ENCODE measurements around the gene MT3. TPM values are rescaled to one million over a fixed set of nuclear protein-coding genes. Genes with fewer than 3 reads are reported as not detected.

Gene MT3
- total RNA-seq, 2 donors from 2014 or later: 1.6 to 50.8 TPM

DNA sequence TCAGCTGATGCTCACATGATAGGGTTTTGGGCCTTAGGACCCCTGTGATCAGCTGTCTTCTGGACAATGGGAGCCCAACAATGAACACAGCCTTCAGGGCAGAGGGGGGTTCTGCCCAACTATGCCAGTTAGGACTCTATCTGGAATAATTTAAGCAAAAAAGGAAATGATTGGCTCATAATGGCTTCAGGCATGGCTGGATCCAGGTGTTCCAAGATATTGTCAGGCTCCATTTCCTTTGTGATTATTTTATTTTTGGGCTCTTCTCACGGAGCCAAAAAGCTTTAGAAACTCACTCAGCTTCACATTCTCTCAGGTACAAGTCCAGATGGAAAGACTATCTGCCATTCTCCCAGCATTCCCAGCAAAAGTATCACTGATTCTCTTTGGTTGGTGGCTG is 16.1 kb downstream of the MT3 start:
- peak overlapping the region in 1 of 2 donors; percentile 94 for H3K27ac Mint-ChIP-seq
- peaks cover 6 to 10% of the 10 kb centered on the region in 2 donors for H3K36me3 Mint-ChIP-seq
- DNase-seq (ENCODE audit: low spot score in 2 of 2): no peak
- H3K9me3 Mint-ChIP-seq: no peaks in the 10 kb centered on the region
- no peak for ATAC-seq

DNA sequence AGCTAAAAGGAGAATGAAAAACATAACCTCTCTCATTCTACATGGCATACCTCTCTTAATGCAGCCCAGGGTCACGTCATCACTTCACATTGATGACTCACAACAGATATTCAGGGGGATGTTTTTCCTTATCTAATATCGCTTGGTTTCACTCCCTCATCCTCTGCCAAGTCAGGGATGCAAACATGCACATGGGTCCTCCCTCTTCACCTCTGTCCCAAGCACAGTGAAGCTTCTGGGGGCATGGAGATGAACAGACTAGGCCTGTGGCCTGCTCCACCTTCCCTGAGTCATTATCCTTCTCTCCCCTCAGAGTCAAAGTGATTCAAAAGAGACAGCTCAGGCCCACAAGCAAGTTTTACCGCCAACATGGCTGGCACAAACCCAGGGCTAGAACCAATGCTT is 16.7 kb downstream of the MT3 start:
- peak overlapping the region in 1 of 2 donors; percentile 94 for H3K27ac Mint-ChIP-seq
- peaks cover 6 to 10% of the 10 kb centered on the region in 2 donors for H3K36me3 Mint-ChIP-seq
- DNase-seq (ENCODE audit: low spot score in 2 of 2) (no peak), ATAC-seq (no peak)
- no peaks in the 10 kb centered on the region for H3K9me3 Mint-ChIP-seq

DNA sequence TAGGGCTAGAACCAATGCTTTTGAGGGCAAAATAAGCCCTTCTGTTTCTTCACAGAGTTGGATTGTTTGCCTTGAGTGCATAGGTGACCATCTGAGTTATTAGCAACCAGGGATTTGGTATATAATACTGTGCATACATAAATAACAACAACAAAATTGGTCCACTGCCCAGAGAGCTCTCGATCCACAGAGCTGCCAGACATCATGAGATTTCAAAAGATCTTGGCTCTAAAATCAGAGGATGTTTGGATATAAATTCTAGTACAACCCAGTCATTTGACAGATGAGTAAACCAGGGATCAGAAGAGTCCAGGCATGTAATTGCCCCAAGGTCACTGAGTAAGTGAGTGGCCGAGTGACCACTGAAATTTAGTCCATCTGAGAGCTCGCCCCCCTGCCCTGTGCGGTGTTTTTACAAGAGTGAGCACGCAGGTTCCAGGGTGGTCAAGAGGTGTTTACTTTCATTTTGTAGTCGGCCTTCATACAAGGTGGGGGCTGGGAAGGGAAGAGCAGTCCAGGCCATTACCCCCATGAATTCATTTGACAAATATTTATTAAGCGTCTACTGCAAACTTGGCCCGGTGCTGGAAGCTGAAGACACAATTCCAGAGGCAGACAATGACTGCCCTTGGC is 17.3 kb downstream of the MT3 start:
- no peak for ATAC-seq
- H3K36me3 Mint-ChIP-seq: peaks cover 6 to 10% of the 10 kb centered on the region in 2 donors
- peak overlapping the region; percentile 89 to 94 for H3K27ac Mint-ChIP-seq
- no peak for DNase-seq (ENCODE audit: low spot score in 2 of 2)
- H3K9me3 Mint-ChIP-seq: no peaks in the 10 kb centered on the region

DNA sequence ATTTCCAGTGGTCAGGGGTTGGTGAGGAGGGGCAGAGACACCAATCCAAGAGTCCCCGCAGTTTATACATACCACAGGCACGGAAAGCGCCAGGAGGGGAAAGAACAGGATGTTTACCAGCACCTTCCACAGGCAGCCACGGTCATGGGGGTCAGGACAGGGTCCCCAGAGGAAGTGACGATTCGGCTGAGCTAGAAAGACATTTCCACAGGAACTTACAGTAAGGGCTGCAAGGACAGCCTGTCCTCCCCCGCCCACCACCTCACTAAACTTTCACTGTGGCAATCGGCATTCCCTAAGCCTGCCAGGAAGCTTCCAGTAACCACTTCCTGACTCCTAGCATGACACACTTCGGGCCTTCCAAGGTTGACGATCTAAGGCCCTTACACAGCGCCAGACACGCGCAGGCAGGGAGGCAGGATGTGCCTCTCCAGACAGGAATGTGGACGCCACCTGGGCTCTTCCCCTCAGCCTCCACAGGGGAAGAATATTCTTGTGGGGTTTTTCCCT is 17.8 kb downstream of the MT3 start:
- DNase-seq (ENCODE audit: low spot score in 2 of 2) (no peak), ATAC-seq (no peak)

DNA sequence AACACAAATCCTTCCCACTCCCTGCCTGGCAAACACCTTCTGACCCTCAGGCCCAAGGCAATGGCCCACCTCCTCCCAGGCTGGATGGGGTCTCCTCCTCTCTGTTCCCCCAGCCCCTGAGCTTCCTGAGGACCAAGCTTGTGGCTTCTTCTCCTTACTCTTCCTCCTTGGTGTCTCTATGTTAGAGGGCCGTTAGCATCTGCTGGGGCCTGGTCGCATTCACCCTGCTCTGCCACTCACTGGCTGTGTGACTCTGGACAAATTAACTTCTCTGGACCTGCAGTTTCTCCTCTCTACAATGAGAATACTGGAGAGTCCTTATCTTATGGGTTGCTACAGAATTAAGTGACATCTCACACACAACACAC is 18.3 kb downstream of the MT3 start:
- Mint-ChIP-seq H3K27ac (peak overlapping the region; percentile 90 to 94), H3K36me3 (peaks cover 6 to 10% of the 10 kb centered on the region in 2 donors), H3K9me3 (no peaks in the 10 kb centered on the region)
- ATAC-seq (no peak), DNase-seq (ENCODE audit: low spot score in 2 of 2) (no peak)

More for the DNA sequence above, 17.8 kb downstream of the MT3 start:
- no peaks in the 10 kb centered on the region for H3K9me3 Mint-ChIP-seq
- peak overlapping the region; percentile 89 to 94 for H3K27ac Mint-ChIP-seq
- peaks cover 6 to 10% of the 10 kb centered on the region in 2 donors for H3K36me3 Mint-ChIP-seq

DNA sequence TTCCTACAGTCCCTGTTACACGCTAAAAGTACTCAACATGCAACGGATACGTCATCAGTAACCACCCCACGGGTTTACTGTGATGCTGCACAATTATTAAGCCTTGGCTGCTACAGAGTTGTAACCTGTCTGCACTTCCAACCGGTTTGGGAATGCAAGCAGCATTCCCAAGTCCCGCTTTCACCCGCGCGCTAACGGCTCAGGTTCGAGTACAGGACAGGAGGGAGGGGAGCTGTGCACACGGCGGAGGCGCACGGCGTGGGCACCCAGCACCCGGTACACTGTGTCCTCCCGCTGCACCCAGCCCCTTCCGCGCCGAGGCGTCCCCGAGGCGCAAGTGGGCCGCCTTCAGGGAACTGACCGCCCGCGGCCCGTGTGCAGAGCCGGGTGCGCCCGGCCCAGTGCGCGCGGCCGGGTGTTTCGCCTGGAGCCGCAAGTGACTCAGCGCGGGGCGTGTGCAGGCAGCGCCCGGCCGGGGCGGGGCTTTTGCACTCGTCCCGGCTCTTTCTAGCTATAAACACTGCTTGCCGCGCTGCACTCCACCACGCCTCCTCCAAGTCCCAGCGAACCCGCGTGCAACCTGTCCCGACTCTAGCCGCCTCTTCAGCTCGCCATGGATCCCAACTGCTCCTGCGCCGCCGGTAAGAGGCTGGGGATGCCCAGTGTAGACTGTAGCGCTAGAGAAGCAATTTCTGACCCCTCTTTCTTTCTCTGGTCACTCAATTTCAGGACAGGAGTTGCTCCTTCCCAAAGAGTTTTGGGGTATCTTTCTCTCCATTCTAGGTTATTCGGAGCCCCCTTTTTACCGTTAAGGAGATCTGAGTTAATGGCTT is 18.9 kb downstream of the MT3 start, which contains the start of gene MT2A:
Gene MT2A, plus strand, starts transcription at position 542 of the 833 bp plus-strand sequence. Its CDS starts 72 bp downstream, at position 614.
- H3K36me3 Mint-ChIP-seq: peaks cover 6 to 10% of the 10 kb centered on the region in 2 donors
- DNase-seq (ENCODE audit: low spot score in 2 of 2) (peak; percentile 86 to 91), ATAC-seq (peak; percentile 74 to 86)
- peak within 1 kb of the TSS; percentile 90 to 94 for H3K27ac Mint-ChIP-seq
- H3K9me3 Mint-ChIP-seq: no peaks in the 10 kb centered on the region

DNA sequence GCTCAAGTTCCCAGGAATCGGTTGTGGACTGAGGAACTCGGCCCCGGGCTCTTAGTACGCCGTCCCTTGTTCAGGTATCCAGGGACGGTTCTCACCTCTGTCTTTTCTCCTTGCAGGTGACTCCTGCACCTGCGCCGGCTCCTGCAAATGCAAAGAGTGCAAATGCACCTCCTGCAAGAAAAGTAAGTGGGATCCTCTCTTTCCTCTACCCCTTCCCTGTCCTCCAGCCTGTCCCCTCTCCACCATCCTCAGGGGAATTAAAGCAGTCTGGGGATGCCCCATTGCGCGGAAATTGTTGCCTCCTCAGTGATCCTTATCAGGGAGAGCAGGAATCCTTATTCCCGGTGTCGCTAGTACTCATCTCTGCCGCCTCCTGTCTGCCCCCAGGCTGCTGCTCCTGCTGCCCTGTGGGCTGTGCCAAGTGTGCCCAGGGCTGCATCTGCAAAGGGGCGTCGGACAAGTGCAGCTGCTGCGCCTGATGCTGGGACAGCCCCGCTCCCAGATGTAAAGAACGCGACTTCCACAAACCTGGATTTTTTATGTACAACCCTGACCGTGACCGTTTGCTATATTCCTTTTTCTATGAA is 19.6 kb downstream of the MT3 start:
- no peak for DNase-seq (ENCODE audit: low spot score in 2 of 2)
- Mint-ChIP-seq H3K36me3 (peaks cover 6 to 10% of the 10 kb centered on the region in 2 donors), H3K27ac (peak overlapping the region; percentile 47 to 94), H3K9me3 (peaks cover 0 to 3% of the 10 kb centered on the region in 2 donors)
- ATAC-seq: peak in 1 of 2 donors; percentile 7

DNA sequence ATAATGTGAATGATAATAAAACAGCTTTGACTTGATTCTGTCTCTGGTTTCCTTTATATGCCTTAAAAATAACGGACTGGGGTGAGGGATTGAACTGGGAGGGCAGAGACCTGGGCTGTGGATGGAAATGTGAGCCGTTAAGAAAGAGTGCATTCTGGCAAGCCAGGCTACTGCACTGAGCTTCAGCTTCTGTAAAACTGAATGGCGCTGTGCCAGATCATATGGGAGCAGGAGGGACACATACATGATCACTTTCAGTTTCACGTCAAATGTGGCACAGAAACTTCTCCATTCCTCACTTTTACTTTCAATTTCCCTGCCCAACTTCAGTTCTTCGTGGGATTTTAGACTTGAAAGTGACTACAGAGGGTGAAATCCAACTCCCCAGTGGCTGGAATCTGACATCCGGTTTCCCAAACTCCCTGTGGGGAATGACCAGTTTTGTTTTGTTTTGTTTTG is 20.2 kb downstream of the MT3 start:
- H3K36me3 Mint-ChIP-seq: peaks cover 6 to 14% of the 10 kb centered on the region in 2 donors
- peak overlapping the region; percentile 47 to 94 for H3K27ac Mint-ChIP-seq
- peak in 1 of 2 donors; percentile 78 for DNase-seq (ENCODE audit: low spot score in 2 of 2)
- H3K9me3 Mint-ChIP-seq: peaks cover 0 to 7% of the 10 kb centered on the region in 2 donors
- peak; percentile 36 to 60 for ATAC-seq

DNA sequence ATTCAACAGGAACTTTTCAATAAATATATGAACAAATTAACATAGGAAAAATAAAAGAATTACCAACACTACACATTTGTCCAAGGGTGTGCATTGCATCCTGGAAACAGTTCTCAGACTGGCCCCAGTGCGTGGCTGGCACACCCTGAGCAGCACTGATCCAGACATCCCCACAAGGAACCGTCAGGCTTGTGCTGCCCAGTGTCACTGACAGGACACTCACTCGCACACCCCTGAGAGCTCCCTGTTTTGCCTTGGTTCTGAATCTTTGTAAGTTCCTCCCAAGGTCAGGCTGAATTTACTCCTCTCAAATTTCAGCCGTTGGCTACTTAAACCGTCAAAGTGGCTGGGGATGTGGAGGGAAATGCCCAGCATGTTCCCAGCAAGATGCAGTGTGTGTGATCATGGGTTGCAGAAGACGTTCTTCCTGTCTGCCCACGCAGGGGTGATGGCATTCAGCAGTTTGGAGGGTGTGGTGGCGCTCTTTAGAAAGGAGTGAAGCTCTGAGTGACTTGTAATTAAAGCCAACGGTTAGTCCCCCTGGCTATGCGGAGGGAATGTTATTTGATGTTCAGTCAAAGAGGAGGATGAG is 20.8 kb downstream of the MT3 start:
- peak overlapping the region; percentile 47 to 94 for H3K27ac Mint-ChIP-seq
- H3K36me3 Mint-ChIP-seq: peaks cover 6 to 15% of the 10 kb centered on the region in 2 donors
- DNase-seq (ENCODE audit: low spot score in 2 of 2) (peak; percentile 61 to 86), ATAC-seq (peak; percentile 34 to 58)
- H3K9me3 Mint-ChIP-seq: peaks cover 0 to 7% of the 10 kb centered on the region in 2 donors

DNA sequence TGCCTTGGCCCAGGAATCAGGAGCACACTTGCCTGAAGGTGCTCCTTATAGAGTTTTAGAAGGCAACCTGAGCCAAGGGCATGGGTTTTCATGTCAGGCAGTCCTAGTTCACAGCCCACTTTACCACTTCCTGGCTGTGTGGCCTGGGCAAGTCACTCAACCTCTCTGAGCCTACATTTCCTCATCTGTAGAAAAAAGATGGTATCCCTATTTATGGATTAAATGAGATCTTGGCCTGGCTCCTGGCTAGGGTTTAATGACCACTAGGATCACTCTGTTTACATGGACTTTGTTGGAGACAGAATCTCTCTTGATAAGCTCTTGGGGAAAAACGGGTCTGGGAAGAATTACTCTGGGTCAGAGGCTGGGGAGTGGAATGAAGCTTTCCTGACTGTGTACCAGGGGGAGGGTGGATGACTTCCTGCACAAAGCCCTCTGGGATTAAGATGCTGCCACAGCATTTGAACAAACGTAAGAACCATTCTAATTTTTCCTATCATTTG is 21.3 kb downstream of the MT3 start:
- Mint-ChIP-seq H3K9me3 (peaks cover 0 to 7% of the 10 kb centered on the region in 2 donors), H3K36me3 (peaks cover 6 to 15% of the 10 kb centered on the region in 2 donors), H3K27ac (peak overlapping the region; percentile 47 to 94)
- ATAC-seq: peak in 1 of 2 donors; percentile 35
- DNase-seq (ENCODE audit: low spot score in 2 of 2): no peak

DNA sequence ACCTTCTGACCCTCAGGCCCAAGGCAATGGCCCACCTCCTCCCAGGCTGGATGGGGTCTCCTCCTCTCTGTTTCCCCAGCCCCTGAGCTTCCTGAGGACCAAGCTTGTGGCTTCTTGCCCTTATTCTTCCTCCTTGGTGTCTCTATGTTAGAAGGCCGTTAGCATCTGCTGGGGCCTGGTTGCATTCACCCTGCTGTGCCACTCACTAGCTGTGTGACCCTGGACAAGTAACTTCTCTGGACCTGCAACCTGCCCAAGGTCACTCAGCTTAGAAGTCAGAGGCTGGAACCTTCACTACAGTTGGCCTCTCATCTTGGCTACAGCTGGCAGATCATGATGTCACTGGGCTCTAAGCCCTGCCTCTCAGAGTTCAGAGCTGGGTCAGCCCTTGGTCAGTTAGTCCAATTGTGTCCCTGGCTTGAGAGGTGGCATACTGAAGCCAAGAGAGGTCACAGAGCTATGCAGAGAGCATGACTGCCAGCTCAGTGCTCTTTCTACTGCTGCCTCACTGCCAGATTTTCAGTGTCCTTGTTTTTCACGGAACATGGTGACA is 22.0 kb downstream of the MT3 start:
- peak overlapping the region; percentile 47 to 94 for H3K27ac Mint-ChIP-seq
- peaks cover 6 to 15% of the 10 kb centered on the region in 2 donors for H3K36me3 Mint-ChIP-seq
- peaks cover 0 to 7% of the 10 kb centered on the region in 2 donors for H3K9me3 Mint-ChIP-seq
- DNase-seq (ENCODE audit: low spot score in 2 of 2) (no peak), ATAC-seq (peak in 1 of 2 donors; percentile 0)

DNA sequence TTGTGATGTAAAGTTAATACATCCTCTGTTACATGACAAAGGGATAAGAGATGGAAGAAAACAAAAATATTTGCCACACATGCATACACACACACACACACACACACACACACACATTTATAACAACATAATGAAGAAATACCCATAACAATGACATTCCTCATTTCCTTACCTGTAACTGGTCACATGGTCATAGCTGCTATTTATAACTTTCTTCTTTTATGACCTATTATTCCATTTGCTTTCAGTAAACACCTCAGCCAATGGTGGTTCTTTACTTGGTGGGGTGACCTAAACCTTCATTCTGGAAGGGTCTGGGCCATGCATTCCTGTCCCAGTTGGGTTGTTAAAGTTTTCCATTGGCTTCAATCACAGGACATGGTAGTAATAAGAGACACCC is 24.4 kb downstream of the MT3 start:
- peak overlapping the region; percentile 46 to 97 for H3K27ac Mint-ChIP-seq
- no peak for DNase-seq (ENCODE audit: low spot score in 2 of 2)
- no peak for ATAC-seq
- H3K36me3 Mint-ChIP-seq: peaks cover 6 to 13% of the 10 kb centered on the region in 2 donors
- H3K9me3 Mint-ChIP-seq: peaks cover 0 to 7% of the 10 kb centered on the region in 2 donors

DNA sequence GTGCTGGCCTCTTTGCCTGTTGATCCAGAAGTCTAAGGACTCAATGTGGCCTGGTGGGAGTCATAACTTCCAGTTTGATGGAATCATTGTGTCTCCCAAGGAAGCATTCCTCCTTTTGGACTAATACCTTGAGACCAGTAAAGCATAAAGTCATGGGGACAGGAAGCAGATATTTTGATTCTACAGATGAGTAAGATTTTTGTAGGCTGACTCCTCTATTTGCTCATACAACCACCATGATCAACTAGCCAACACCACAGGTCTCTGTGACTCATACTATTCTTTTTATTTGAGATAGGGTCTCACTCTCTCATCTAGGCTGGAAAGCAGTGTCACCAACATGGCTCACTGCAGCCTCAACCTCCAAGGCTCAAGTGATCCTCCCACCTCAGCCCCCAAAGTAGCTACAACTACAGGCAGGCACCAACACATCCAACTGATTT is 25.2 kb downstream of the MT3 start:
- DNase-seq (ENCODE audit: low spot score in 2 of 2) (no peak), ATAC-seq (peak; percentile 81 to 90)
- Mint-ChIP-seq H3K27ac (peak overlapping the region; percentile 84 to 97), H3K9me3 (peaks cover 0 to 7% of the 10 kb centered on the region in 2 donors), H3K36me3 (peaks cover 0 to 5% of the 10 kb centered on the region in 2 donors)

DNA sequence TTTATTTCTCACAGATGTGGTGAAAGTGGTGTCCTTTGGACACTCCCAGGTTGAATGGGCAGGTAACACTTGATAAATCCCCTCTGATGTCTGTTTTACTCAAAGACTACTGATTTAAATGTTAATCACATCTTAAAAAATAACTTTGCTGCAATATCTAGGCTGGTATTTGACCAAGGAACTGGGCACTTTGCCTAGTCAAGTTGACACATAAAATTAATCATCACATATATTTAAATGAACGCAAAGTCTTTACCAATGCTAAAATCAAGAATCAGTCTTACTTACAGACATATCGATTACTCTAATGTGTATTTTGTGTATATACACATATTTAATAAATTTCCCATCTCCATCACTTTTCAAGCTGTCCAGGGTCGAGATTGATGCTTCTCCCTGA is 26.0 kb downstream of the MT3 start:
- ATAC-seq: no peak
- no peak for DNase-seq (ENCODE audit: low spot score in 2 of 2)
- peaks cover 0 to 7% of the 10 kb centered on the region in 2 donors for H3K9me3 Mint-ChIP-seq
- H3K27ac Mint-ChIP-seq: peak overlapping the region in 1 of 2 donors; percentile 97
- peaks cover 0 to 5% of the 10 kb centered on the region in 2 donors for H3K36me3 Mint-ChIP-seq

DNA sequence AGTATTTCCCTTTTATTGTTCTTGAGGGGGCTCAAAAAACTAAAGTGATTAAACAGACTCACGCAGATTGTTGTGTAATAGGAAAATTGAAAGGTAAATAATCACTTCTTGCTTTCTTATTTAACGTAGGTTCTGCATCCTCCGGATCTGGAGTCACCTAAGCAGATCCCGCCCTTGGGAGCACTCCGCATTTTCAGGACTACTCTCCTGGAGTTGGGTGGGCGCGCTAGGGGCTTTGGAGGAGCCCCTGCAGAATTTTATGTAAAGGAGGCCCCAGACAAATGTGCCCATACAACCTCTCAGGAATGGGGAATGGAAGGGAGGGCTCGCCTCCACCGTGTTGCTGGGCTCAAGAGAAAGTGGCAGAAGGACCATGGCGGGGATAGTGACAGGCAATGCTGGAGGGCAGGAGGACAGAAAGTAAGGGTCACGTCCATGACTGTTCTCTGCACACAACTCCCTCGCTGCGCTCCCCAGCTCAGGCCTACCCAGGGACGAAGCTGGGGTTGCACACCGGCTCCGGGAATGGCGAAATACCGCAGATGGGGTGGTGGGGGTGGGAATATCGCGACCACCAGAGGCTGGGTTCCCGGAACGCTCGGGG is 27.4 kb downstream of the MT3 start:
- DNase-seq (ENCODE audit: low spot score in 2 of 2): no peak
- Mint-ChIP-seq H3K27ac (no peak overlapping the region), H3K9me3 (peaks cover 0 to 7% of the 10 kb centered on the region in 2 donors), H3K36me3 (peaks cover 0 to 5% of the 10 kb centered on the region in 2 donors)
- no peak for ATAC-seq

All from activated naive CD4-positive, alpha-beta T cell treated with anti-CD3 and anti-CD28 coated beads, Interleukin-2, amount 50 U/mL, for 72 hours (primary cell).